Midbrain (tissue), 1 donor: ENCODE measurements around the gene POU6F1.
"Not testable (repeated sequence)": the region's sequence is repeated elsewhere in the genome, so short reads cannot be mapped to it uniquely, and the experiment has no call there.

Experiments
- DNase-seq: peaks from one replicate; lab custom pipeline; 2025; lab: John Stamatoyannopoulos, UW

The POU6F1 gene, protein sequence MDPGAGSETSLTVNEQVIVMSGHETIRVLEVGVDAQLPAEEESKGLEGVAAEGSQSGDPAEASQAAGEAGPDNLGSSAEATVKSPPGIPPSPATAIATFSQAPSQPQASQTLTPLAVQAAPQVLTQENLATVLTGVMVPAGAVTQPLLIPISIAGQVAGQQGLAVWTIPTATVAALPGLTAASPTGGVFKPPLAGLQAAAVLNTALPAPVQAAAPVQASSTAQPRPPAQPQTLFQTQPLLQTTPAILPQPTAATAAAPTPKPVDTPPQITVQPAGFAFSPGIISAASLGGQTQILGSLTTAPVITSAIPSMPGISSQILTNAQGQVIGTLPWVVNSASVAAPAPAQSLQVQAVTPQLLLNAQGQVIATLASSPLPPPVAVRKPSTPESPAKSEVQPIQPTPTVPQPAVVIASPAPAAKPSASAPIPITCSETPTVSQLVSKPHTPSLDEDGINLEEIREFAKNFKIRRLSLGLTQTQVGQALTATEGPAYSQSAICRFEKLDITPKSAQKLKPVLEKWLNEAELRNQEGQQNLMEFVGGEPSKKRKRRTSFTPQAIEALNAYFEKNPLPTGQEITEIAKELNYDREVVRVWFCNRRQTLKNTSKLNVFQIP

GRCh38 chr12:51217968-51218606, at the start of gene POU6F1:
TSS of gene POU6F1 (minus strand) at chr12:51218062. CDS start at chr12:51206836, 11,226 bp downstream.
- DNase-seq, result peak; percentile 81

DNA sequence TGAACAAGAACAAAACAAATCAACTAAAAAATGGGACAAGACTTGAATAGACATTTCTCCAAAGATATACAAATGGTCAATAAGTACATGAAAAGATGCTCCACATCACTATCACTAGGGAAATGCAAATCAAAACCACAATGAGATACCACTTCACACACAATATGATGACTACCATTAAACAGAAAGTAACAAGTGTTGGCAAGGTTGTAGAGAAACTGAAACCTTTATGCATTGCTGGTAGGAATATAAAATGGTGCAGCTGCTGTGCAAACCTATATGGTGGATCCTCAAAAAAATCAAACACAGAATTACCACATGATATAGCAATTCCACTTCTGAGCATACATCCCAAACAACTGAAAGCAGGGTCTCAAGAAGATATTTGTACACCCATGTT, 47.2 kb upstream of the POU6F1 start:
- DNase-seq, result no peak

GRCh38 chr12:51264297-51264696, 46.4 kb upstream of the POU6F1 start:
- DNase-seq, result no peak

DNA sequence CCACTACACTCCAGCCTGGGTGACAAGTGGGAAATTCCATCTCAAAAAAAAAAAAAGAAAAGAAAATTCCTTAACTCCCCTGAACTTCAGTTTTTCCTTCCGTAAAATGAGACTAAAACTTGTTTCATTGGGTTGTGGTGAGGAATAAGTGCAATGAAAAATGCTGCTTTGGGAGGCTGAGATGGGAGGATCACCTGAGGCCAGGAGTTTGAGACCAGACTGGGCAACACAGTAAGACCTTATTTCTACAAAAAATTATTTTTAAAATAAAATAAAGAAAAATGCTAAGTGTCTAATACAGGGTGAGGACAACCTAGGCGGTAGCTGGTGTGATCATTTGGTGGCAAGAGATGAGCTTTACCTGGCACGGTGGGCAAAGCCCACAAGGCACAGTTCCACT, 45.5 kb upstream of the POU6F1 start:
- DNase-seq, result no peak

- no peak for DNase-seq
These were observed 44.9 kb upstream of the POU6F1 start for GRCh38 chr12:51262758-51263177.

GRCh38 chr12:51259600-51259999, 41.7 kb upstream of the POU6F1 start:
- not testable (repeated sequence) for DNase-seq

DNA sequence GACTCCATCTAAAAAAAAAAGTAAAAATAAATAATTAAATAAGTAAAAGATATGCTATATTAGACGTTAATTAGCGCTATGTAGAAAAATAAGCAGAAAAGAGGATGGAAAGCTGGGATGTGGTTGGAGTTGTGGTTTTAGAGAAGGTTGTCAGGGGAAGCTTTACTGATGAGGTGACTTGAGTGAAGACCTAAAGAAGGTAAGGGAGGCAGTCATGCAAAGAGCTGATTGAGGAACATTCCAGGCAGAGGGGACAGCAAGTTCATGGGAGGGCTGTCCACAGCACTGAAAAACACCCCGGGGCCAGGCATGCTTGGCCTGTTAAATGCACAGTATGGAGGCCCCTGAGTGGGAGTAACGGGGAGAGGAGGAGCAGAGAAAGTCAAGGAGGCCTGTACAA, 36.7 kb upstream of the POU6F1 start:
- no peak for DNase-seq

DNA sequence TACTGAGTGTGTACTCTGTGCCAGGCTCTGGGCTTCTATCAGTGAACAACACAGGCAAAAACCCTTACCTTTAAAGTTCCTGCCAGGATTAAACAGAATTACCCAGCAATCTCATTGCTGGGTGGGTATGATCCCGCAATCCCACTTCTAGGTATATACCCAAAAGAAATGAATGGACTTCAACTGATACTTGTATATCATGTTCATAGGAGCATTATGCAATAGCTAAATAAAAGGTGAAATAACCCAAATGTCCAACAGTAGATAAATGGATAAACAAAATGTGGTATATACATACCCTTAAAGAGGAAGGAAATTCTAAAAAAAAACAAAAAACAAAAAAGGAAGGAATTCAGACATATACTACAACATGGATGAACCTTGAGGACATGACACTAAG, 35.4 kb upstream of the POU6F1 start:
- DNase-seq, result no peak

GRCh38 chr12:51247523-51248206, 29.8 kb upstream of the POU6F1 start:
- no peak for DNase-seq

DNA sequence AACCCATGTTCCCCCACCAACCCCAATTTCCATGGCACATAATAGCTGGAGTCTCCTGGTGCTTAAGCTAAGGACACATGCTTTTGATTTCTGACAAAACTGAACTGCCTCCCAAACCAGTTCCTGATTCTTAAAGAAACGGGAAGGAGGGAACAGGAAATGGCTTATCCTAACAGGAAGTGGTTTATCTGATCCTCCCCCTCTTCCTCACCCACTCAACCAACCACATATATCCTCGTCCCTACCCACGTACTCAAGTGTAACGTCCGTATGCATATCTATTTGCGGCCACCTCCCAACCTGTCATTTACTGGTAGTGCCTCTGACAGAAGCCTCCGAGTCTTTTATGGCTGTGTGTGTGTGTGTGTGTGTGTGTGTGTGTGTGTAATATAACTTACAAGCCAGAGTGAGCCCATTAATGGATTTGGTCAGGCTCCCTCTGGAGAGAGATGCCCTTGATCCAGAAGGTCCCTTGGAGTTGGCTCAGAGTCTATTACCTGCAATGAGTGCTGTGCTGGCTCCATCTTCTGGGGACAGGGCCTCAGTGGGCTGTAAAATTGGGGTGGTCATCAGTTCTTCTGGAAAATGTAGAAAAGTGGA, 28.5 kb upstream of the POU6F1 start:
- no peak for DNase-seq

- no peak for DNase-seq
These were observed 27.8 kb upstream of the POU6F1 start for GRCh38 chr12:51245476-51246253.

DNA sequence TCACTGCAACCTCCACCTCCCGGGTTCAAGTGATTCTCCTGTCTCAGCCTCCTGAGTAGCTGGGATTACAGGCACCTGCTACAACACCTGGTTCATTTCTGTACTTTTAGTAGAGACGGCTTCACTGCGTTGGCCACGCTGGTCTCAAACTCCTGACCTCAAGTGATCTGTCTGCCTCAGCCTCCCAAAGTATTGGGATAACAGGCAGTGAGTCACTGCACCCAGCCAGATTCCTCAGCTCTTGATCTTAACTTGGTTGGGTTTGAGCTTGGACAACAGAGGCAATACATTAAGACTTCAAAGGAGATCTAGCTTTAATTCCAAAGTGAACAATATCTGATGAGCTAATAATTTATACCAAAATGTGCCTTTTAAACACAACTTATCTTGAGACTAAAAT, 26.4 kb upstream of the POU6F1 start:
- no peak for DNase-seq

DNA sequence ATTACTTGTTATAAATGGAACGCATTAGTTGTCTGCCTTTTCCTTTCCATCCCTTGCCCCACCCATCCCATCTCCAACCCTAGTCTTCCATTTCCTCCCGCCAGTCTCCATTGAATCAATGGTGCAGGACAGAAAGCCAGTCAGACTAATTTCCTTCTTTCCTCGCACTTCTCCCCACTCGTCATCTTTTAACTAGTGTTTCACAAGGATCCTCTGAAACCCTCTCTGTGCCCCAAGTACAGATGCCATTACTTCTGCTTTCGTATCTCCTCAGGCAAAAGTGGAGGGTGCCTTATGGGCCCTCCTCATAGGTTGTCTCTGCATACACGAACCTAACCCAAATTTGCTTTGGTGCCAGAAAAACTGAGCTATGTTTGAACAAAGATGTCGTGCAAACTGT, 25.0 kb upstream of the POU6F1 start:
- DNase-seq, result no peak

DNA sequence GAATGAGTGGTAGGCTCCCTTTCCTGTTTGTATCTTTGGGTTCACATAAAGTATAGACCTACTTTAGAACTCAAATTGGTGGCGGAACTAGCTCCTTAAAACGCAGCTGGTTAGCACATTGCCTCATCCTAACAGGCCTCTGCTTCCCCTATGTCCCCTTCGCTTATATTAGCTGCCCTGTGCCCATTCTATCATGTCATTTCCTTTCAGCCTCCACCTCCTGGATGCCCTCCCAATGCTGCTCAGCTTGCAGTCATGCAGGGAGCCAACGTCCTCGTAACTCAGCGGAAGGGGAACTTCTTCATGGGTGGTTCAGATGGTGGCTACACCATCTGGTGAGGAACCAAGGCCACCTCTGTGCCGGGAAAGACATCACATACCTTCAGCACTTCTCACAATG, 24.3 kb upstream of the POU6F1 start:
- no peak for DNase-seq

DNA sequence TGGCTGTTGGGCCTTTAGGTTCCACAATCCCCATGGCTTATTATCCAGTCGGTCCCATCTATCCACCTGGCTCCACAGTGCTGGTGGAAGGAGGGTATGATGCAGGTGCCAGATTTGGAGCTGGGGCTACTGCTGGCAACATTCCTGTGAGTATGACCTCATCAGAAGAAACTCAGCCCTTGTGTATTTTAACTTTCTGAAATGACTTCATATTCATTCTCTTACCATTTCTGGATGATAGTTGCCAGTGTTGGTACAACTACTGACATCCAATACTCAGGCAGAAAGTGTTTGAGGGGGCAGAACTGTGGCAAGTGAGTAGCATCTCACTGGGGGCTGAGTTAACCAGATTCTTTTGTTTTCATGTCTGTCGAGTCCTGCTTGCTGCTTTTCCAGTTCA, 23.1 kb upstream of the POU6F1 start:
- no peak for DNase-seq

DNA sequence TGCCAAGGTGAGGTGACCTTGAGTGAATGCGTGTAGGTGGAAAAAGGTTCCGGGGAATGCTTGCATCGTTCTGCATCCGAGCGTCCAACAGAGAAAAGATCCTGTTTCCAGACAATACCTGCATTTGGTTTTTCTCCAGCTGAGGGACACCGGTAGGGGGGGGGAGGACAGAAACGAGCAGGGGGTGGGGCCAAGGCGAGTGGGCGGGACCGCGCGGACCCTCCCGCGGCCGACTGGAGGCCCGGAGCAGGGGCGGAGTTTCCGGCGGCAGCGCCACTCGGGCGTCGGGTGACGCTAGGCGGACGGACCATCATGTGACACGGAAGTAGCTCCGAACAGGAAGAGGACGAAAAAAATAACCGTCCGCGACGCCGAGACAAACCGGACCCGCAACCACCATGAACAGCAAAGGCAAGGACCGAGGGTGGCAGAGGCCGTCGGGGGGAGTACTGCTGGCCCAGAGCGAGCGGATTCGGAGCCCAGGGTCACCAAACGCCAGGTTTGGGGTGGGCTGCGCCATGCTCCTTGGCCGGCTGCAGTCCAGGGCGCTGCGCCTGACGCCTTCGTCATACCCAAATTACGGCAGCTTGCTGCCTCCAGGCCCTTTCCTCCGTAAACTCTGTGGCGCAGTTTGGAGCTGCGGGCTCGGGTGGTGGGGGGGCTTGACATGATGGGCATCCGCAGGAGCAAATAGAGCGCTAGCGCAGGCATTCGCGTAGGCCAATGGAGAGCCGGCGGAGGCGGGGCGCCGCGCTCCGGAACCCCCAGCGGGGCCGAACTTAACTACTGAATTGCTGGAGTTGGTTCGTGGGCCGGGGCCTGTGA, 20.9 kb upstream of the POU6F1 start, which contains the start of gene DAZAP2:
DAZAP2 (plus strand) TSS at position 317 of the 825 bp plus-strand sequence; CDS start at position 399, 82 bp downstream.
- peak; percentile 96 for DNase-seq

DNA sequence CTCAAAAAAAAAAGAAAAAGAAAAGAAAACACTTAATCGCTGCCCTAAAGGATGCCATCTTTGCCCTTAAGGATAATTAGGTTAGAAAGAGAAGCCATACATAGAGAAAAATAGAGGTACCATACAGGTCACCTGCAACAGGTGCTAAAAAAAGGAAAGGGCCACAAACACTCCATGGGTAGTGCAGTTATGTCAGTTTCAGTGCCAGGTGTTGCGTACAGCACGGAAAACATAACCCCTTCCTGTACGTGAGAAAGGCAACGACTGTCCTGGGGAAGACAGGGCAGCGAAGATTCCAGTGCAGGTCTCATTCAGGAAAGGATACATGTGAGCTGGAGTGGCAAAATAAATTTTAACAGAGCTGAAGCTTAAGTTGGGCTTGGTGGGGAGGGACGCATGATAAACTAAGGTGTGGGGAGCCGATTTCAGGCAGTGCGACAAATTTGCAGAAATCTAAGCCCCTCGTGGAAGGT, 20.2 kb upstream of the POU6F1 start:
- no peak for DNase-seq

- DNase-seq, result no peak
These were observed 16.7 kb upstream of the POU6F1 start for GRCh38 chr12:51234530-51234929.

GRCh38 chr12:51232642-51233041, 14.8 kb upstream of the POU6F1 start:
- no peak for DNase-seq
